PC-3 (cell line): ENCODE results near the gene DEPDC1B.

Experiments used
- EZH2phosphoT487 ChIP-seq: fragments of 300-600 bp; sonication (generic); IDR thresholded peaks from 2 replicates; pipeline ENCODE4 v1.6.1; 2018; ENCODE audit warnings: mild to moderate bottlenecking, antibody characterized with exemption, low read length, borderline replicate concordance
- TF ChIP-seq, protein P1 (sequence below): fragments of 300-600 bp; sonication (generic); conservative IDR thresholded peaks from 2 replicates; pipeline ENCODE4 v1.5.1; 2017; ENCODE audit warnings: antibody characterized with exemption, low read depth, mild to moderate bottlenecking, low read length

DNA sequence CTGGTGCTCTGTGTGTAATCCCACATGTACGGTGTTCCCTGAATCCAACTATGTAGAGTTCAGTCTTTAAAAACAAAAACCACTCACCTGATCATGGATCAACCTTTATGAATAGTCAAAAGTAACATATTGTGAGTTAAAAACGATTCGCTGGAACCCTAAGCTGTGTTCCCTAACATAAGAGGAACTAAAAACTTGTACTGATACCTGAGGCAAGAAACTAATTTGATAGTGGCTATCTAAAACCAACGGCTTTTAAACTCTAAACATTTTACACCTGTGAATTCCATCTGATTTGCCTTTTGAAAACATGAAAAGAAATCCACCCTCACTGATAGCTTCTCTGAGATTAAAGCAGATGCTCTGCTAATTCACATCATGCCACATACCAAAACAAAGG, 101.5 kb downstream of the DEPDC1B start:
- TF ChIP-seq, protein P1, sequence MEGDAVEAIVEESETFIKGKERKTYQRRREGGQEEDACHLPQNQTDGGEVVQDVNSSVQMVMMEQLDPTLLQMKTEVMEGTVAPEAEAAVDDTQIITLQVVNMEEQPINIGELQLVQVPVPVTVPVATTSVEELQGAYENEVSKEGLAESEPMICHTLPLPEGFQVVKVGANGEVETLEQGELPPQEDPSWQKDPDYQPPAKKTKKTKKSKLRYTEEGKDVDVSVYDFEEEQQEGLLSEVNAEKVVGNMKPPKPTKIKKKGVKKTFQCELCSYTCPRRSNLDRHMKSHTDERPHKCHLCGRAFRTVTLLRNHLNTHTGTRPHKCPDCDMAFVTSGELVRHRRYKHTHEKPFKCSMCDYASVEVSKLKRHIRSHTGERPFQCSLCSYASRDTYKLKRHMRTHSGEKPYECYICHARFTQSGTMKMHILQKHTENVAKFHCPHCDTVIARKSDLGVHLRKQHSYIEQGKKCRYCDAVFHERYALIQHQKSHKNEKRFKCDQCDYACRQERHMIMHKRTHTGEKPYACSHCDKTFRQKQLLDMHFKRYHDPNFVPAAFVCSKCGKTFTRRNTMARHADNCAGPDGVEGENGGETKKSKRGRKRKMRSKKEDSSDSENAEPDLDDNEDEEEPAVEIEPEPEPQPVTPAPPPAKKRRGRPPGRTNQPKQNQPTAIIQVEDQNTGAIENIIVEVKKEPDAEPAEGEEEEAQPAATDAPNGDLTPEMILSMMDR: no peak
- no peak for TF ChIP-seq EZH2phosphoT487
